Right atrium auricular region (tissue), 2 donors: ENCODE results near the gene FMN2. TPM values are rescaled to one million over a fixed set of nuclear protein-coding genes. Genes with fewer than 3 reads are reported as not detected.

Experiments
- DNase-seq: peaks from one replicate; pipeline ENCODE4 v3.0.0-alpha.2; 2019; ENCODE audit warnings: low spot score
- H3K27ac ChIP-seq, 2 donors: fragments of 200-600 bp; sonication (generic); 1 replicate in 1 of 2; 2 replicates in 1 of 2; pipeline ENCODE4 v1.5.1; 2016 to 2019
- H3K27me3 ChIP-seq, 2 donors: fragments of 200-600 bp; sonication (generic); one replicate each; pipeline versions ENCODE4 v1.5.1 to v1.6.0; 2017 to 2019
- H3K36me3 ChIP-seq: fragments of 200-600 bp; sonication (generic); one replicate; pipeline ENCODE4 v1.5.1; 2016
- H3K4me1 ChIP-seq, 2 donors: fragments of 200-600 bp; sonication (generic); one replicate each; pipeline versions ENCODE4 v1.5.1 to v1.6.0; 2017 to 2019
- H3K4me3 ChIP-seq, 2 donors: fragments of 200-600 bp; sonication (generic); 1 replicate in 1 of 2; 2 replicates in 1 of 2; pipeline ENCODE4 v1.5.1; 2017 to 2019; ENCODE audit warnings: mild to moderate bottlenecking in 1 of 2, moderate library complexity in 1 of 2
- H3K9me3 ChIP-seq, 2 donors: fragments of 200-600 bp; sonication (generic); one replicate each; pipeline ENCODE4 v1.5.1; 2019
- total RNA-seq, 2 donors: library from RNA; depleted of rRNA; stranded (reverse); fragments of >200 nt; gene quantifications; one replicate each; pipeline ENCODE4 v1.1.0, GENCODE V29; 2016
- TF ChIP-seq, protein P1 (sequence below), 2 donors: fragments of 200-600 bp; sonication (generic); IDR thresholded peaks; one replicate each; pipeline ENCODE4 v1.5.1; 2019; ENCODE audit warnings: antibody characterized with exemption in 2 of 2

Gene FMN2
- total RNA-seq, 2 donors from 2014 or later, result 0.15 TPM; not detected in 1

GRCh38 chr1:240287722-240288121 lies 196.0 kb downstream of the FMN2 start:
- Histone ChIP-seq H3K4me3 (no peak overlapping the region), H3K27me3 (no peaks in the 10 kb centered on the region), H3K27ac (no peak overlapping the region), H3K36me3 (no peaks in the 10 kb centered on the region), H3K9me3 (no peaks in the 10 kb centered on the region), H3K4me1 (no peaks in the 10 kb centered on the region)
- TF ChIP-seq, protein P1, sequence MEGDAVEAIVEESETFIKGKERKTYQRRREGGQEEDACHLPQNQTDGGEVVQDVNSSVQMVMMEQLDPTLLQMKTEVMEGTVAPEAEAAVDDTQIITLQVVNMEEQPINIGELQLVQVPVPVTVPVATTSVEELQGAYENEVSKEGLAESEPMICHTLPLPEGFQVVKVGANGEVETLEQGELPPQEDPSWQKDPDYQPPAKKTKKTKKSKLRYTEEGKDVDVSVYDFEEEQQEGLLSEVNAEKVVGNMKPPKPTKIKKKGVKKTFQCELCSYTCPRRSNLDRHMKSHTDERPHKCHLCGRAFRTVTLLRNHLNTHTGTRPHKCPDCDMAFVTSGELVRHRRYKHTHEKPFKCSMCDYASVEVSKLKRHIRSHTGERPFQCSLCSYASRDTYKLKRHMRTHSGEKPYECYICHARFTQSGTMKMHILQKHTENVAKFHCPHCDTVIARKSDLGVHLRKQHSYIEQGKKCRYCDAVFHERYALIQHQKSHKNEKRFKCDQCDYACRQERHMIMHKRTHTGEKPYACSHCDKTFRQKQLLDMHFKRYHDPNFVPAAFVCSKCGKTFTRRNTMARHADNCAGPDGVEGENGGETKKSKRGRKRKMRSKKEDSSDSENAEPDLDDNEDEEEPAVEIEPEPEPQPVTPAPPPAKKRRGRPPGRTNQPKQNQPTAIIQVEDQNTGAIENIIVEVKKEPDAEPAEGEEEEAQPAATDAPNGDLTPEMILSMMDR (IDR thresholded peaks at IDR 0.05), result no peak
- DNase-seq, result no peak

DNA sequence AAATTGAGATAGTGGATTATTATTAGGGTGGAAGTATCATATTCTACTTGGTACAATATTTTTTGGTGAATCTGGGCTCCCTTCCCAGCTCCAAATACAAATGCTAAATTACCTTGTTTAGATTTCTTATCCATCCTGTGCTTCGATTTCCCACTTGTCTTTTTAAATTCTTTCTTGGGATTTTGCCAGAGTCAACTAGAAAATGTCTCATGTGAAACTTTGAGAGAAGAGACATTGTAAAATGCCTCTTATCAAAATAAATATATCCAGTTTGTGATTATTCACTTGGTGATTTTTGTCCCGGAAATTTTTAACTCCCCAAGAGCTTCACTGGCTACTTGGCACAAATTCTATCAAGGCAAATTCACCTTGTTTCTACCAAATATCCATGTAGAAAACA lies 202.0 kb downstream of the FMN2 start:
- TF ChIP-seq, protein P1 (IDR thresholded peaks at IDR 0.05), result no peak
- Histone ChIP-seq H3K27ac (no peak overlapping the region), H3K9me3 (no peaks in the 10 kb centered on the region), H3K36me3 (no peaks in the 10 kb centered on the region), H3K27me3 (no peaks in the 10 kb centered on the region), H3K4me3 (no peak overlapping the region), H3K4me1 (no peaks in the 10 kb centered on the region)
- no peak for DNase-seq

GRCh38 chr1:240294566-240294965 lies 202.9 kb downstream of the FMN2 start:
- TF ChIP-seq, protein P1 (IDR thresholded peaks at IDR 0.05), result no peak
- H3K36me3 ChIP-seq, result no peaks in the 10 kb centered on the region
- no peaks in the 10 kb centered on the region for H3K27me3 ChIP-seq
- no peak for DNase-seq
- H3K4me1 ChIP-seq, result no peaks in the 10 kb centered on the region
- H3K27ac ChIP-seq, result no peak overlapping the region
- H3K9me3 ChIP-seq, result no peaks in the 10 kb centered on the region
- no peak overlapping the region for H3K4me3 ChIP-seq

GRCh38 chr1:240295811-240296210 lies 204.1 kb downstream of the FMN2 start:
- no peaks in the 10 kb centered on the region for H3K27me3 ChIP-seq
- TF ChIP-seq, protein P1 (IDR thresholded peaks at IDR 0.05), result no peak
- H3K4me3 ChIP-seq, result no peak overlapping the region
- H3K27ac ChIP-seq, result no peak overlapping the region
- H3K36me3 ChIP-seq, result no peaks in the 10 kb centered on the region
- no peaks in the 10 kb centered on the region for H3K9me3 ChIP-seq
- no peak for DNase-seq
- no peaks in the 10 kb centered on the region for H3K4me1 ChIP-seq

- no peaks in the 10 kb centered on the region for H3K27me3 ChIP-seq
- no peak overlapping the region for H3K27ac ChIP-seq
- no peak overlapping the region for H3K4me3 ChIP-seq
Measured at GRCh38 chr1:240304466-240304865, 212.8 kb downstream of the FMN2 start.

GRCh38 chr1:240306673-240307072 lies 215.0 kb downstream of the FMN2 start:
- H3K4me1 ChIP-seq, result no peaks in the 10 kb centered on the region
- no peaks in the 10 kb centered on the region for H3K9me3 ChIP-seq
- TF ChIP-seq, protein P1 (IDR thresholded peaks at IDR 0.05), result no peak
- no peak overlapping the region for H3K27ac ChIP-seq
- H3K27me3 ChIP-seq, result no peaks in the 10 kb centered on the region
- DNase-seq, result no peak
- H3K4me3 ChIP-seq, result no peak overlapping the region
- H3K36me3 ChIP-seq, result no peaks in the 10 kb centered on the region

More at GRCh38 chr1:240304466-240304865, 212.8 kb downstream of the FMN2 start:
- Histone ChIP-seq H3K36me3 (no peaks in the 10 kb centered on the region), H3K9me3 (no peaks in the 10 kb centered on the region), H3K4me1 (no peaks in the 10 kb centered on the region)
- TF ChIP-seq, protein P1 (IDR thresholded peaks at IDR 0.05), result no peak
- no peak for DNase-seq
